Activated CD4-positive, alpha-beta T cell treated with anti-CD3 and anti-CD28 coated beads for 4 hours (primary cell): Measurements from ENCODE around the gene SSBP3.
"Not testable (repeated sequence)": the region's sequence is repeated elsewhere in the genome, so short reads cannot be mapped to it uniquely, and the experiment has no call there.

Experiments
- DNase-seq, 2 donors: peaks; one replicate each; pipeline ENCODE4 v3.0.0-alpha.2; 2020

Gene SSBP3

DNA sequence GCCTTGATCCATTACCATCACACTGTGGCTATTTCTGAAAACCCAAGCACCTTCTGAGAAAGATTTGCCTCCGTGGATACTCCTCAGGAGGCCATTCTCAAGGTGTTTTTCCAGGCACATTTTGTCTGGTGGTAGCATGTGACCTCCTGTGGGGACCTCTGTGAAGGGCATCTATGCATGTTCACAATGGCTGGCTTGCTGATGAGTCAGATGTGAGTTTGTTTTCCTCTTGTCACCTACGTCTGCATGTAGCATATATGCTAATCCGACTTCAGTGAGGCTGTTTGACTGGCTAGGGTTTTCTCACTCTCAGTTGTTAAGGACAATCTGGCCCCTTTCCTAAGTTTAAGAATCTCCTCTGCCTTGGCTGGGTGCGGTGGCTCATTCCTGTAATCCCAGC lies 198.3 kb downstream of the SSBP3 start:
- not testable (repeated sequence) for DNase-seq

DNA sequence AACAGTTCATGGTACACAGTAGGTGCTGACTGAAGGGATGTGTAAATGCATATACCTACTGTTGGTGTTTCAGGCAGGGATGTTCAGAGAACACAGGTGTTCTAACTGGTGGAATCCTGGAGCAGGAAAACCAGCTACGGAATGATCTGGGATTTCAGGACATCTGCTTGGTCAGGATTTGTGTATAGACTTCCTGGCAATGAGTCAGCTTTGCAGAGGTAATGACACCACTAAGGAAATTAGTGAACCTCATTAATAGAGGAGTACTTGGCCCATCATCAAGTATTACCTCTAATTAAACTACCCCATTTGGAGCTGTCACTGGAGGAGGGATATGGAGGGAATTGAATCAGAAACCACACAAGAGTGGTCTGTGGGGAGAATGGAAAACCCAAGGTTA lies 198.9 kb downstream of the SSBP3 start:
- no peak for DNase-seq

- DNase-seq, result no peak
These were observed 202.0 kb downstream of the SSBP3 start for GRCh38 chr1:54204199-54204598.

DNA sequence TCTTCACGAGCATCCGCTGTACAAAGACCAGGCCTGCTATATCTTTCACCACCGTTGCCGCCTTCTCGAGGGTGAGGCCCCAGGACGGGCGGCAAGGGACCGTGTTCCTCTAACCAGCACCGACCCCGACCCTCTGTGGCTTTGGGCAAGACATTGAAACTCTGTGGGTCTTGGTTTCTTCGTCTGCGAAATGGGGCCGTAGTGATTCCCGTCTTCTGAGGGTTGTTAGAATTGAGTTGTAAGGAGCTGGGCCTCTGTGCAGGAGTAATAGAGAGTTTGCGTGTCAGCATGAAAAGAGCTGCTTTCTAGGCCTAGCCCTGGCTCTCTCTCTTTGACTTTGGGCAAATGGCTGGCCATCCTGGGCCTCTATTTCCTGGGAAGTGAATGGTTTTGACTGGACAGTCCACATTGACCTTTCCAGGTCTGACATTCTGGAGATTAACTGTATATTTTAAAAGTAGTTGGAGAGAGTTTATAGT lies 205.6 kb downstream of the SSBP3 start:
- no peak for DNase-seq

DNA sequence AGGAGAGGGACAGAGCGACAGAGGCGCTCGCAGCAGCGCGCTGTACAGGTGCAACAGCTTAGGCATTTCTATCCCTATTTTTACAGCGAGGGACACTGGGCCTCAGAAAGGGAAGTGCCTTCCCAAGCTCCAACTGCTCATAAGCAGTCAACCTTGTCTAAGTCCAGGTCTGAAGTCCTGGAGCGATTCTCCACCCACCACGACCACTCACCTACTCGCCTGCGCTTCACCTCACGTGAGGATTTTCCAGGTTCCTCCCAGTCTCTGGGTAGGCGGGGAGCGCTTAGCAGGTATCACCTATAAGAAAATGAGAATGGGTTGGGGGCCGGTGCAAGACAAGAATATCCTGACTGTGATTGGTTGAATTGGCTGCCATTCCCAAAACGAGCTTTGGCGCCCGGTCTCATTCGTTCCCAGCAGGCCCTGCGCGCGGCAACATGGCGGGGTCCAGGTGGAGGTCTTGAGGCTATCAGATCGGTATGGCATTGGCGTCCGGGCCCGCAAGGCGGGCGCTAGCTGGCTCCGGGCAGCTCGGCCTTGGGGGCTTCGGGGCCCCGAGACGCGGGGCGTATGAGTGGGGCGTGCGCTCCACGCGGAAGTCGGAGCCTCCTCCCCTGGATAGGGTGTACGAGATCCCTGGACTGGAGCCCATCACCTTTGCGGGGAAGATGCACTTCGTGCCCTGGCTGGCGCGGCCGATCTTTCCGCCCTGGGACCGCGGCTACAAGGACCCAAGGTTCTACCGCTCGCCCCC lies 206.3 kb downstream of the SSBP3 start, which contains the start of the genes CYB5RL and MRPL37:
CYB5RL (minus strand) TSS at position 266 of the 754 bp plus-strand sequence. CDS start 4,414 bp downstream, outside the sequence.
MRPL37 (plus strand) TSS at position 403 of the 754 bp plus-strand sequence; CDS start at position 480, 77 bp downstream.
- DNase-seq, result peak; percentile 88 to 90

DNA sequence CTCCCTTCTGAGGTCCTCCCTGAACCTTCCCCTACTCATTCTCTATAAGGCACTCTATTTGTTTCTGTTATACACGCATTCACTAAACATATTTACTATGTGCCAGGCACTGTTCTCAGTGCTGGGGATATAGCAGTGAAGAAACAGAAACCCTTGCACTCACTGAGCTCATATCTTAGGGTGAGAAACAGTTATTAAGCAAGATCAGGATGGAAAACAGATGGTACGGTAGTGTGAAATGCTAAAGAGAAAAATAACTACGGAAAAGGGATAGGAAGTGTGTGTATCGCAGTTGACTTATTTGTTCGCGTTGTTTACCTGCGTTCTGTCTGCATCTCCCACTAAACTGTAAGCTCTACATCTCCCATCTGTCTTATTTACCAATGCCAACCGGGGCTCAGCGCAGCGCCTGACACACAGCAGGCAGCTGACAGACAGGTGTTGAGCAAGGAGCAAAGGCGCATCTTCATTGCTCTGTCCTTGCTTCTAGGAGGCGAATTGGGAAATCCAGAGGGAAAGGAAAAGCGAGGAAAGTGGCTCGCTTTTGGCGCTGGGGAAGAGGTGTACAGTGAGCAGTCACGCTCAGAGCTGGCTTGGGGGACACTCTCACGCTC lies 206.9 kb downstream of the SSBP3 start:
- DNase-seq, result no peak

- DNase-seq, result no peak
These were observed 212.7 kb downstream of the SSBP3 start for GRCh38 chr1:54193453-54193852.

DNA sequence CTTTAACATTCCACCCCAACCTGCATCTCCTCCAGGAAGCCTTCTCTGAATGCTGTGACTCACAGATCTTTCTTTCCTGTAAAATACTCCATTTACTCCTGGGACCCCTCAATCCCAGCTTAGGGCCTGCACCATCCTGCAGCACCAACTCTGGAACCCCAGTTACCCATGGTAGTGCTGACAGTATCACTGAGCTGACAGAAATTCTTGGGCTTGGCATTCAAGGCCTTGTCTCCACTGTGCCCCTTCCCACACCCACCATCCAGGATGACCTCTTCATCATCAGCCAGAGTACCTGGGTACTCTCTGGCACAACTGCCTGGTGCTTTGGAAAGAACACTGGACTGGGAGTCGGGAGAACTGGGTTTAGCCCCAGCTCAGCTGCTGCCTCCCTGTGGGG lies 214.7 kb downstream of the SSBP3 start:
- DNase-seq, result no peak

DNA sequence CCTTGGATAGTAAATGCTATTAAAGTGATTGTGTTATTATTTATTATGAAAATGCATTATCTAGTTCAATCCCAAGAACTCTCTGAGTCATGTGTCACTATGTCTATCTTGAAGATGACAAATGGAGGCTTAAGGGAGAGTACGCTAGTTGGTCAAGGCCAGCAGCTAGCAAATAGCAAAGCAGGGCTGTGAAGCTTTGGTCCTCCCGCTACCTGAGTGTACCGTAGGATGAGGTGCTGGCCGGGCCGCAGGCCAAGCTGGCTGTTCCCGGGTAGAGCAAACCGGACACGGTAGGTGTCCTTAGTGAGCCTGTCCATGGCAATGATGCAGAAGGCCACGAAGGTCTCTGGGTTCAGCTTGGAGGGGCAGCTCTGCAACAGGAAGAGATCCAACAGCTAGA lies 215.7 kb downstream of the SSBP3 start:
- DNase-seq, result no peak

- DNase-seq, result no peak
These were observed 217.9 kb downstream of the SSBP3 start for GRCh38 chr1:54188291-54188690.

- DNase-seq, result no peak
These were observed 220.1 kb downstream of the SSBP3 start for GRCh38 chr1:54186056-54186455.

- no peak for DNase-seq
These were observed 225.4 kb downstream of the SSBP3 start for GRCh38 chr1:54180701-54181360.

DNA sequence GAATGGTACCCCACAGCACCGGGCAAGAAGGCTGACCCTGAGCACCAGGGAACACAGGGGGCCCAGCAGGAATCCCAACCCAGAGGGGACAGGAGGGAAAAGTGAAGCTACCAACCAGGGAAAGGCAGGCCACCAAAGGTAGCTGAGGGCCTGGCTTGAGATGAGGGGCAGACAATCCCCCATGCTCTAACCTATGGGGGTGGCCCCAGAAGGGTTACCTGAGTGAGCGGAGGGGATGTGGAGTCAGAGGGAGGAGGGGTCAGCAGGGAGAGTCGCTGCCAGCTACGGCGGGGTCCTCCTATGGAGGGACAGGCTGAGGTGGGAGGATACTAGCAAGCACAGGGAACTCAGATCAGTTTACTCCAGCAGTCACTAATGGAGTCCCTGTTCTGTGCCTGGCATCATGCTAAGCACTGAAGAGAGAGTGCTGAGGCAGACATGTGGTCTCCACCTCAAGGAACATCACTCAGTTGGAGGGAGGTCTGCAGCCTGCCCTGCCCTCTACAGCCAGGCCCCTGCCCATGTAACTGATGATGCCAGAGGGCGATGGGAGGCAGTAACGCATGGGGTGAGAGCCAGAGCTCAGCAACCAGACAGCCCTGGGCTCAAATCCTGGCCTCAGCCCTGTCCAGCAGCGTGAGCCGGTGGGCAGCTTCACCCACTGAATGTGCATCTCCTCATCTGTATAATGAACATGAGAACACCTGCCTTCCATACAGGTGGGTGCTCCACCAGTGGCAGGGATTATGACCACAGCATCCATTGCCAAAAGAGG lies 227.7 kb downstream of the SSBP3 start:
- DNase-seq, result no peak

DNA sequence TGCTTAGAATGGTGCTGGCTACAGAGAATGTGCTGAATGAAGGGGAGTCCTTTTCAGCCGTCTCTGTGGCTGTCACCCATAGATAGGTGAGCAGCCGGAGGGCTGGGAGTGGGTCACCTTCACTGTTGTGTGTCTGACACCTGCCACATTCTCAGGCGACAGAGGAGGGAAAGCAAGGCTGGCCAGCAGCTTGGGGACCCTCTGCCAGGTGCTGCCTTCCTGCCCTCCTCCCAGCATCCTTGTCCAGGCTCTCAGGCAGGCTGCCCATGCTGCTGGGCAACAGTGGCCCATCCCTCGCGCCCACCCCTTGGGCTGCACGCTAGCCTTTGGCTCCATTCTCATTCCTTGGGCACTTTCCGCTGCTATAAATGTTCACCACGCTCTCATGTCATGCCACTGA lies 228.5 kb downstream of the SSBP3 start:
- DNase-seq, result no peak

GRCh38 chr1:54176621-54177327 lies 229.4 kb downstream of the SSBP3 start:
- no peak for DNase-seq
